ENCODE results near the gene P2RY14. TPM values are rescaled to one million over a fixed set of nuclear protein-coding genes. Genes with fewer than 3 reads are reported as not detected.

The P2RY14 gene
- total and polyA plus RNA-seq, 10 of the 15 experiments (the other 5 are each of a cell fraction or from before 2014, with no cell fraction given), result 0.06 to 0.37 (median 0.28) TPM; not detected in 7

DNA sequence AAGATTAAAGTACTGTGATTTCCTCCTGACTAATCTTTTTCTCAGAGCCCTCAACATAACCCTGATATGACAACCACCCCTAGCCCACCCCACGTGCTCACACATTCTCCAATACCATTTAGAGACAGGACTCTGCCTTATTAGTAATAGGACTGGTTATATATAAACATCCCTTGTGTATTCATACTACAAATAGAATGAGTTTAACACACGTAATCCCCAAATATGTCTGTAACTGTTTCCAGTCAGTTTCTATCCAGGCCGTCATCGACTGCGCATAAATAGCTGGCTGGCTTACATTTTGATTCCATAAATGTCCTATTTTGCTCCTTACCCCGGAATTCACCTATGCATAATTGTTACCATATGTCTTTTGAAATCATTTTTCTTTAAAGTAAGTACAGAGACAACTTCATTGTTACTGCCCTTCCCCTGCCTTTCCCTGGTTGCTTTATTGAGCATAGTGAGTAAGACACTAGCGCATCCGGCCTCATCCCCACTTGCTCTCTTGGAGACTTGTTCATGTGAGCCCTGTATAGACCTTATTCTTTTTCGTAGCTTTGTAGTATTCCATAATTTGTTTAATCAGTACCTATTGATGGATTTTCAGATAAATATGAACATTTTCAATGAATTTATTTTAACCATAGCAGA, 3.5 kb upstream of the P2RY14 start:
- H3K36me3 ChIP-seq (ENCODE audit: control insufficient read depth in 2 of 2, insufficient read depth in 2 of 2, low read length in 1 of 2), result no peaks in the 10 kb centered on the region
- H3K4me1 ChIP-seq (ENCODE audit: control insufficient read depth, insufficient read depth, low read length), result peaks cover 9% of the 10 kb centered on the region
- H3K4me2 ChIP-seq (ENCODE audit: control insufficient read depth, insufficient read depth), result no peak overlapping the region
- H3K4me3 ChIP-seq, result no peak overlapping the region
- H3K79me2 ChIP-seq (ENCODE audit: control insufficient read depth, insufficient read depth, low read length), result no peaks in the 10 kb centered on the region
- ChIA-PET CTCF (interaction anchor here (0.7 to 9.6 kb wide), 16 partner anchors 14 to 153 kb away, joined by 3 to 182 read pairs (median 4); no protein-coding TSS in a partner anchor), SMC1A (ENCODE audit: uncharacterized antibody, unreplicated experiment) (interaction anchor here (0.8 to 6.7 kb wide), 13 partner anchors 14 to 125 kb away, joined by 3 to 98 read pairs (median 4); no protein-coding TSS in a partner anchor), RAD21 (ENCODE audit: unreplicated experiment) (interaction anchor here (1.0 to 6.0 kb wide), 7 partner anchors 8 to 186 kb away, joined by 3 to 50 read pairs (median 5); no protein-coding TSS in a partner anchor), POLR2A (interaction anchor here (0.6 kb wide), 1 partner anchor 1925 kb away, joined by 8 read pairs; no protein-coding TSS in a partner anchor)
- intact Hi-C loops (cut with micrococcal nuclease; ENCODE audit: unreplicated experiment), result loop anchor here (5.0 kb wide), 1 partner anchor 354 kb away; no protein-coding TSS in a partner anchor
- H3K9ac ChIP-seq (ENCODE audit: control insufficient read depth, insufficient read depth, low read length), result no peak overlapping the region
- in situ Hi-C loops (cut with MboI), result no loop called here
- H3K9me3 ChIP-seq (replicated peaks; ENCODE audit: control insufficient read depth, insufficient read depth, low read length), result no peaks in the 10 kb centered on the region
- DNase-seq (ENCODE audit: low read depth, low spot score), result no peak
- no peaks in the 10 kb centered on the region for H4K20me1 ChIP-seq (ENCODE audit: control insufficient read depth, insufficient read depth)
- H2AFZ ChIP-seq (ENCODE audit: control insufficient read depth, low read depth, low read length), result no peak overlapping the region
- no peak for FAIRE-seq
- ATAC-seq, result no peak
- no peak overlapping the region for H3K27ac ChIP-seq (ENCODE audit: control insufficient read depth, insufficient read depth)
- no peaks in the 10 kb centered on the region for H3K27me3 ChIP-seq (replicated peaks in 1 of 2; ENCODE audit: control insufficient read depth in 2 of 2, insufficient read depth in 2 of 2, low read length in 1 of 2)
- 65% methylated on average over 9 of the region's 9 CpGs for WGBS (ENCODE audit: insufficient coverage, insufficient replicate concordance, low lambda C conversion rate, missing lambda C conversion rate)
- BruUV-seq (replicated peaks), result no TSS peak
- TF ChIP-seq WRNIP1 (IDR thresholded peaks at IDR 0.05; ENCODE audit: borderline replicate concordance, low read depth, low read length) (no peak), E2F8 (IDR thresholded peaks at IDR 0.05; ENCODE audit: low read depth, partially characterized antibody) (no peak), KAT2A (conservative IDR thresholded peaks at IDR 0.05; ENCODE audit: control insufficient read depth, low read depth, low read length) (no peak), POLR2AphosphoS2 (IDR thresholded peaks at IDR 0.05; ENCODE audit: low read depth, low read length) (no peak), FOS (IDR thresholded peaks at IDR 0.05; ENCODE audit: borderline replicate concordance, extremely low read depth, insufficient read length) (no peak)
- TF ChIP-seq, protein P1, sequence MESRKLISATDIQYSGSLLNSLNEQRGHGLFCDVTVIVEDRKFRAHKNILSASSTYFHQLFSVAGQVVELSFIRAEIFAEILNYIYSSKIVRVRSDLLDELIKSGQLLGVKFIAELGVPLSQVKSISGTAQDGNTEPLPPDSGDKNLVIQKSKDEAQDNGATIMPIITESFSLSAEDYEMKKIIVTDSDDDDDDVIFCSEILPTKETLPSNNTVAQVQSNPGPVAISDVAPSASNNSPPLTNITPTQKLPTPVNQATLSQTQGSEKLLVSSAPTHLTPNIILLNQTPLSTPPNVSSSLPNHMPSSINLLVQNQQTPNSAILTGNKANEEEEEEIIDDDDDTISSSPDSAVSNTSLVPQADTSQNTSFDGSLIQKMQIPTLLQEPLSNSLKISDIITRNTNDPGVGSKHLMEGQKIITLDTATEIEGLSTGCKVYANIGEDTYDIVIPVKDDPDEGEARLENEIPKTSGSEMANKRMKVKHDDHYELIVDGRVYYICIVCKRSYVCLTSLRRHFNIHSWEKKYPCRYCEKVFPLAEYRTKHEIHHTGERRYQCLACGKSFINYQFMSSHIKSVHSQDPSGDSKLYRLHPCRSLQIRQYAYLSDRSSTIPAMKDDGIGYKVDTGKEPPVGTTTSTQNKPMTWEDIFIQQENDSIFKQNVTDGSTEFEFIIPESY (IDR thresholded peaks at IDR 0.05), result no peak
- TF ChIP-seq, protein P2, sequence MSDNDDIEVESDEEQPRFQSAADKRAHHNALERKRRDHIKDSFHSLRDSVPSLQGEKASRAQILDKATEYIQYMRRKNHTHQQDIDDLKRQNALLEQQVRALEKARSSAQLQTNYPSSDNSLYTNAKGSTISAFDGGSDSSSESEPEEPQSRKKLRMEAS (IDR thresholded peaks at IDR 0.05; ENCODE audit: low read depth, low read length), result no peak
- TF ChIP-seq, protein P3, sequence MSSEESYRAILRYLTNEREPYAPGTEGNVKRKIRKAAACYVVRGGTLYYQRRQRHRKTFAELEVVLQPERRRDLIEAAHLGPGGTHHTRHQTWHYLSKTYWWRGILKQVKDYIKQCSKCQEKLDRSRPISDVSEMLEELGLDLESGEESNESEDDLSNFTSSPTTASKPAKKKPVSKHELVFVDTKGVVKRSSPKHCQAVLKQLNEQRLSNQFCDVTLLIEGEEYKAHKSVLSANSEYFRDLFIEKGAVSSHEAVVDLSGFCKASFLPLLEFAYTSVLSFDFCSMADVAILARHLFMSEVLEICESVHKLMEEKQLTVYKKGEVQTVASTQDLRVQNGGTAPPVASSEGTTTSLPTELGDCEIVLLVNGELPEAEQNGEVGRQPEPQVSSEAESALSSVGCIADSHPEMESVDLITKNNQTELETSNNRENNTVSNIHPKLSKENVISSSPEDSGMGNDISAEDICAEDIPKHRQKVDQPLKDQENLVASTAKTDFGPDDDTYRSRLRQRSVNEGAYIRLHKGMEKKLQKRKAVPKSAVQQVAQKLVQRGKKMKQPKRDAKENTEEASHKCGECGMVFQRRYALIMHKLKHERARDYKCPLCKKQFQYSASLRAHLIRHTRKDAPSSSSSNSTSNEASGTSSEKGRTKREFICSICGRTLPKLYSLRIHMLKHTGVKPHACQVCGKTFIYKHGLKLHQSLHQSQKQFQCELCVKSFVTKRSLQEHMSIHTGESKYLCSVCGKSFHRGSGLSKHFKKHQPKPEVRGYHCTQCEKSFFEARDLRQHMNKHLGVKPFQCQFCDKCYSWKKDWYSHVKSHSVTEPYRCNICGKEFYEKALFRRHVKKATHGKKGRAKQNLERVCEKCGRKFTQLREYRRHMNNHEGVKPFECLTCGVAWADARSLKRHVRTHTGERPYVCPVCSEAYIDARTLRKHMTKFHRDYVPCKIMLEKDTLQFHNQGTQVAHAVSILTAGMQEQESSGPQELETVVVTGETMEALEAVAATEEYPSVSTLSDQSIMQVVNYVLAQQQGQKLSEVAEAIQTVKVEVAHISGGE (CRISPR knock-in tag; IDR thresholded peaks at IDR 0.05), result no peak

Data from GM12878 (cell line).